ENCODE results near the gene CDKN2C. TPM values are rescaled to one million over a fixed set of nuclear protein-coding genes. Genes with fewer than 3 reads are reported as not detected.

CDKN2C gene
- total and polyA plus RNA-seq, 10 of the 15 experiments (the other 5 are each of a cell fraction or from before 2014, with no cell fraction given) = 3.3 to 11.7 (median 6.0) TPM

DNA sequence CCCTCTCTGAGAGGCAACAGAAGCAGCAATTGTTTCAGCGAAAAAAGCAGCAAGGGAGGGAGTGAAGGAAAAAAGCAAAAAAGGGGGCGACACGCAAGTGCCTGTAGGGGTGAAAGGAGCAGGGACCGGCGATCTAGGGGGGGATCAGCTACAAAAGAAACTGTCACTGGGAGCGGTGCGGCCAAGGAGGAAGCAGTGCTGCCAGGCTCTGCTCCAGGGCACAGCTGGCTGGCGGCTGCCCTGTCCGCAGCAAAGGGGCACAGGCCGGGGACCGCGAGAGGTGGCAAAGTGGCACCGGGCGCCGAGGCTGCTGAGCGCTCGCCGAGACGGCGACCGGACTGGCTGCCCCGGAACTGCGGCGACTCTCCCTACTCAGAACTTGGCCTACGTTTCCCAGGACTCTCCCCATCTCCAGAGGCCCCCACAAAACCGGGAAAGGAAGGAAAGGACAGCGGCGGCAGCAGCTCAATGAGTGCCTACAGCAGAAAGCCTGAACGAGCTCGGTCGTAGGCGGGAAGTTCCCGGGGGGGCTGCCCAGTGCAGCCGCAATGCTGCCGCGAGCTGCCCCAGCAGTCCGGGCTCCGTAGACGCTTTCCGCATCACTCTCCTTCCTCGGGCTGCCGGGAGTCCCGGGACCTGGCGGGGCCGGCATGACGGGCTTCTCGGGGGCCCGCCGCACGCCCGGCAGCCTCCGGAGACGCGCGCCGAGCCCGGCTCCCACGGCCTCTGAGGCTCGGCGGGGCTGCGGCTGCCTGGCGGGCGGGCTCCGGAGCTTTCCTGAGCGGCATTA, 1.0 kb upstream of the CDKN2C start (continued):
- TF ChIP-seq, protein P1, sequence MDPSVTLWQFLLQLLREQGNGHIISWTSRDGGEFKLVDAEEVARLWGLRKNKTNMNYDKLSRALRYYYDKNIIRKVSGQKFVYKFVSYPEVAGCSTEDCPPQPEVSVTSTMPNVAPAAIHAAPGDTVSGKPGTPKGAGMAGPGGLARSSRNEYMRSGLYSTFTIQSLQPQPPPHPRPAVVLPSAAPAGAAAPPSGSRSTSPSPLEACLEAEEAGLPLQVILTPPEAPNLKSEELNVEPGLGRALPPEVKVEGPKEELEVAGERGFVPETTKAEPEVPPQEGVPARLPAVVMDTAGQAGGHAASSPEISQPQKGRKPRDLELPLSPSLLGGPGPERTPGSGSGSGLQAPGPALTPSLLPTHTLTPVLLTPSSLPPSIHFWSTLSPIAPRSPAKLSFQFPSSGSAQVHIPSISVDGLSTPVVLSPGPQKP (IDR thresholded peaks at IDR 0.05; ENCODE audit: low read depth, low read length) = no peak
- TF ChIP-seq CREB1 (IDR thresholded peaks at IDR 0.05; ENCODE audit: low read depth) = no peak; the same call in 1 of the 2 replicates
- TF ChIP-seq KAT2A (conservative IDR thresholded peaks at IDR 0.05; ENCODE audit: control insufficient read depth, low read depth, low read length) = no peak
- TF ChIP-seq SREBF2 (IDR thresholded peaks at IDR 0.05; ENCODE audit: low read length) = no peak
- TF ChIP-seq DPF2 (IDR thresholded peaks at IDR 0.05) = no peak
- TF ChIP-seq CHD2 (IDR thresholded peaks at IDR 0.05; ENCODE audit: borderline replicate concordance, low read depth, low read length) = no peak
- TF ChIP-seq TAF1 (IDR thresholded peaks at IDR 0.05; ENCODE audit: borderline replicate concordance, low read depth, low read length) = peak; percentile 8; the same call in 1 of the 2 replicates
- no peak for TF ChIP-seq MXI1 (IDR thresholded peaks at IDR 0.05; ENCODE audit: low read depth, low read length)
- TF ChIP-seq, protein P2, sequence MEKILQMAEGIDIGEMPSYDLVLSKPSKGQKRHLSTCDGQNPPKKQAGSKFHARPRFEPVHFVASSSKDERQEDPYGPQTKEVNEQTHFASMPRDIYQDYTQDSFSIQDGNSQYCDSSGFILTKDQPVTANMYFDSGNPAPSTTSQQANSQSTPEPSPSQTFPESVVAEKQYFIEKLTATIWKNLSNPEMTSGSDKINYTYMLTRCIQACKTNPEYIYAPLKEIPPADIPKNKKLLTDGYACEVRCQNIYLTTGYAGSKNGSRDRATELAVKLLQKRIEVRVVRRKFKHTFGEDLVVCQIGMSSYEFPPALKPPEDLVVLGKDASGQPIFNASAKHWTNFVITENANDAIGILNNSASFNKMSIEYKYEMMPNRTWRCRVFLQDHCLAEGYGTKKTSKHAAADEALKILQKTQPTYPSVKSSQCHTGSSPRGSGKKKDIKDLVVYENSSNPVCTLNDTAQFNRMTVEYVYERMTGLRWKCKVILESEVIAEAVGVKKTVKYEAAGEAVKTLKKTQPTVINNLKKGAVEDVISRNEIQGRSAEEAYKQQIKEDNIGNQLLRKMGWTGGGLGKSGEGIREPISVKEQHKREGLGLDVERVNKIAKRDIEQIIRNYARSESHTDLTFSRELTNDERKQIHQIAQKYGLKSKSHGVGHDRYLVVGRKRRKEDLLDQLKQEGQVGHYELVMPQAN (conservative IDR thresholded peaks at IDR 0.05) = peak; percentile 43; the same call in 1 of the 2 replicates
- TF ChIP-seq RUNX3 (IDR thresholded peaks at IDR 0.05; ENCODE audit: low read length) = peak; percentile 33
- 0 out of 2 replicates have a peak, but pooled peaks have one; percentile 12 for TF ChIP-seq CBX5 (IDR thresholded peaks at IDR 0.05; ENCODE audit: low read depth)
- TF ChIP-seq, protein P3, sequence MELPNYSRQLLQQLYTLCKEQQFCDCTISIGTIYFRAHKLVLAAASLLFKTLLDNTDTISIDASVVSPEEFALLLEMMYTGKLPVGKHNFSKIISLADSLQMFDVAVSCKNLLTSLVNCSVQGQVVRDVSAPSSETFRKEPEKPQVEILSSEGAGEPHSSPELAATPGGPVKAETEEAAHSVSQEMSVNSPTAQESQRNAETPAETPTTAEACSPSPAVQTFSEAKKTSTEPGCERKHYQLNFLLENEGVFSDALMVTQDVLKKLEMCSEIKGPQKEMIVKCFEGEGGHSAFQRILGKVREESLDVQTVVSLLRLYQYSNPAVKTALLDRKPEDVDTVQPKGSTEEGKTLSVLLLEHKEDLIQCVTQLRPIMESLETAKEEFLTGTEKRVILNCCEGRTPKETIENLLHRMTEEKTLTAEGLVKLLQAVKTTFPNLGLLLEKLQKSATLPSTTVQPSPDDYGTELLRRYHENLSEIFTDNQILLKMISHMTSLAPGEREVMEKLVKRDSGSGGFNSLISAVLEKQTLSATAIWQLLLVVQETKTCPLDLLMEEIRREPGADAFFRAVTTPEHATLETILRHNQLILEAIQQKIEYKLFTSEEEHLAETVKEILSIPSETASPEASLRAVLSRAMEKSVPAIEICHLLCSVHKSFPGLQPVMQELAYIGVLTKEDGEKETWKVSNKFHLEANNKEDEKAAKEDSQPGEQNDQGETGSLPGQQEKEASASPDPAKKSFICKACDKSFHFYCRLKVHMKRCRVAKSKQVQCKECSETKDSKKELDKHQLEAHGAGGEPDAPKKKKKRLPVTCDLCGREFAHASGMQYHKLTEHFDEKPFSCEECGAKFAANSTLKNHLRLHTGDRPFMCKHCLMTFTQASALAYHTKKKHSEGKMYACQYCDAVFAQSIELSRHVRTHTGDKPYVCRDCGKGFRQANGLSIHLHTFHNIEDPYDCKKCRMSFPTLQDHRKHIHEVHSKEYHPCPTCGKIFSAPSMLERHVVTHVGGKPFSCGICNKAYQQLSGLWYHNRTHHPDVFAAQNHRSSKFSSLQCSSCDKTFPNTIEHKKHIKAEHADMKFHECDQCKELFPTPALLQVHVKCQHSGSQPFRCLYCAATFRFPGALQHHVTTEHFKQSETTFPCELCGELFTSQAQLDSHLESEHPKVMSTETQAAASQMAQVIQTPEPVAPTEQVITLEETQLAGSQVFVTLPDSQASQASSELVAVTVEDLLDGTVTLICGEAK (IDR thresholded peaks at IDR 0.05; ENCODE audit: borderline replicate concordance) = no peak
- TF ChIP-seq IKZF1 (conservative IDR thresholded peaks at IDR 0.05) = peak; percentile 47
- TF ChIP-seq, protein P4, sequence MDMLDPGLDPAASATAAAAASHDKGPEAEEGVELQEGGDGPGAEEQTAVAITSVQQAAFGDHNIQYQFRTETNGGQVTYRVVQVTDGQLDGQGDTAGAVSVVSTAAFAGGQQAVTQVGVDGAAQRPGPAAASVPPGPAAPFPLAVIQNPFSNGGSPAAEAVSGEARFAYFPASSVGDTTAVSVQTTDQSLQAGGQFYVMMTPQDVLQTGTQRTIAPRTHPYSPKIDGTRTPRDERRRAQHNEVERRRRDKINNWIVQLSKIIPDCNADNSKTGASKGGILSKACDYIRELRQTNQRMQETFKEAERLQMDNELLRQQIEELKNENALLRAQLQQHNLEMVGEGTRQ (IDR thresholded peaks at IDR 0.05; ENCODE audit: borderline replicate concordance, low read depth, low read length) = no peak
- TF ChIP-seq SREBF1 (IDR thresholded peaks at IDR 0.05; ENCODE audit: low read length) = no peak
- TF ChIP-seq NBN (IDR thresholded peaks at IDR 0.05) = no peak
- peak; percentile 52; the same call in 1 of the 2 replicates for TF ChIP-seq POLR2A (IDR thresholded peaks at IDR 0.05; ENCODE audit: low read depth, low read length)
- no peak for TF ChIP-seq RBBP5 (conservative IDR thresholded peaks at IDR 0.05)
- peak; percentile 44; the same call in 1 of the 2 replicates for TF ChIP-seq FOXM1 (IDR thresholded peaks at IDR 0.05; ENCODE audit: low read depth, low read length)
- TF ChIP-seq GATAD2B (conservative IDR thresholded peaks at IDR 0.05; ENCODE audit: low read depth) = 0 out of 2 replicates have a peak, but pooled peaks have one; percentile 55
- TF ChIP-seq ETV6 (conservative IDR thresholded peaks at IDR 0.05 in 1 of 2, IDR thresholded peaks at IDR 0.05 in 1 of 2; ENCODE audit: borderline replicate concordance in 1 of 2, low read depth in 1 of 2) = no peak
- TF ChIP-seq NR2C1 (IDR thresholded peaks at IDR 0.05) = no peak
- no peak for TF ChIP-seq TBL1XR1 (IDR thresholded peaks at IDR 0.05; ENCODE audit: low read depth, low read length)
- 0 out of 2 replicates have a peak, but pooled peaks have one; percentile 9 for TF ChIP-seq YY1 (IDR thresholded peaks at IDR 0.05; ENCODE audit: low read depth, low read length)
